MM.1S (cell line): ENCODE measurements around the gene IQUB.

Experiments
- DNase-seq: peaks from one replicate; pipeline ENCODE4 v3.0.0-alpha.2; 2015
- H2AFZ ChIP-seq: fragments of 300-600 bp; sonication (generic); 2 replicates; pipeline ENCODE4 v1.6.0; 2016; ENCODE audit warnings: antibody characterized with exemption, low read length
- H3F3A ChIP-seq: fragments of 300-600 bp; sonication (generic); 2 replicates; pipeline ENCODE4 v1.6.1; 2016; ENCODE audit warnings: mild to moderate bottlenecking, antibody characterized with exemption, low read length, moderate library complexity, mixed read lengths; ENCODE audit not compliant: insufficient read depth
- H3K27ac ChIP-seq: fragments of 300-600 bp; sonication (generic); 2 replicates; pipeline ENCODE4 v1.5.1; 2016; ENCODE audit warnings: mild to moderate bottlenecking, low read length
- H3K27me3 ChIP-seq: fragments of 300-600 bp; sonication (generic); replicated peaks from 2 replicates; pipeline ENCODE4 v1.6.0; 2016; ENCODE audit warnings: low read length; ENCODE audit not compliant: insufficient read depth
- H3K36me3 ChIP-seq: fragments of 300-600 bp; sonication (generic); replicated peaks from 2 replicates; pipeline ENCODE4 v1.6.1; 2016; ENCODE audit warnings: mild to moderate bottlenecking, low read length, mixed read lengths; ENCODE audit not compliant: insufficient read depth
- H3K4me1 ChIP-seq: fragments of 300-600 bp; sonication (generic); 2 replicates; pipeline ENCODE4 v1.6.1; 2016; ENCODE audit warnings: low read length, mixed read lengths
- H3K4me2 ChIP-seq: fragments of 300-600 bp; sonication (generic); 2 replicates; pipeline ENCODE4 v1.6.0; 2016; ENCODE audit warnings: low read depth, low read length
- H3K4me3 ChIP-seq: fragments of 300-600 bp; sonication (generic); 2 replicates; pipeline ENCODE4 v1.5.1; 2016; ENCODE audit warnings: low read length, mixed read lengths
- H3K79me2 ChIP-seq: fragments of 300-600 bp; sonication (generic); 2 replicates; pipeline ENCODE4 v1.6.1; 2016; ENCODE audit warnings: mixed run types, low read length, mixed read lengths
- H3K9ac ChIP-seq: fragments of 300-600 bp; sonication (generic); 2 replicates; pipeline ENCODE4 v1.6.1; 2016; ENCODE audit warnings: low read length, mixed read lengths
- H3K9me2 ChIP-seq: fragments of 300-600 bp; sonication (generic); replicated peaks from 2 replicates; pipeline ENCODE4 v1.6.1; 2016; ENCODE audit warnings: mild to moderate bottlenecking, low read length, mixed read lengths; ENCODE audit not compliant: insufficient read depth
- H3K9me3 ChIP-seq: fragments of 300-600 bp; sonication (generic); replicated peaks from 2 replicates; pipeline ENCODE4 v1.6.1; 2016; ENCODE audit warnings: mild to moderate bottlenecking, low read length, mixed read lengths; ENCODE audit not compliant: insufficient read depth
- H4K20me1 ChIP-seq: fragments of 300-600 bp; sonication (generic); 2 replicates; pipeline ENCODE4 v1.6.1; 2016; ENCODE audit warnings: mild to moderate bottlenecking, low read length, moderate library complexity, mixed read lengths; ENCODE audit not compliant: insufficient read depth
- CTCF ChIP-seq: fragments of 300-600 bp; sonication (generic); IDR thresholded peaks from 2 replicates; pipeline ENCODE4 v1.5.1; 2016; ENCODE audit warnings: antibody characterized with exemption, low read length, mixed read lengths
- EZH2 ChIP-seq: fragments of 300-600 bp; sonication (generic); optimal IDR thresholded peaks from 2 replicates; pipeline ENCODE3; 2017; ENCODE audit warnings: low read depth, mild to moderate bottlenecking, antibody characterized with exemption, low read length, mixed read lengths
- EZH2phosphoT487 ChIP-seq: fragments of 300-600 bp; sonication (generic); IDR thresholded peaks from 2 replicates; pipeline ENCODE4 v1.6.1; 2018; ENCODE audit warnings: antibody characterized with exemption, low read length

IQUB gene

GRCh38 chr7:123435080-123435700 lies 99.2 kb downstream of the IQUB start:
- Histone ChIP-seq H3K9me2 (no peaks in the 10 kb centered on the region), H3K79me2 (no peaks in the 10 kb centered on the region), H3K9ac (no peak overlapping the region), H3K4me1 (no peaks in the 10 kb centered on the region), H3K27me3 (no peaks in the 10 kb centered on the region), H2AFZ (no peak overlapping the region), H3K4me2 (no peak overlapping the region), H3K36me3 (no peaks in the 10 kb centered on the region), H3K9me3 (no peaks in the 10 kb centered on the region), H4K20me1 (no peaks in the 10 kb centered on the region), H3F3A (no peaks in the 10 kb centered on the region), H3K27ac (no peak overlapping the region), H3K4me3 (no peak overlapping the region)
- no peak for TF ChIP-seq EZH2phosphoT487
- TF ChIP-seq EZH2 = no peak
- TF ChIP-seq CTCF = no peak
- DNase-seq = no peak

GRCh38 chr7:123433665-123434064 lies 100.7 kb downstream of the IQUB start:
- Histone ChIP-seq H3K4me3 (no peak overlapping the region), H3K36me3 (no peaks in the 10 kb centered on the region), H4K20me1 (no peaks in the 10 kb centered on the region), H3K9me3 (no peaks in the 10 kb centered on the region), H3K9ac (no peak overlapping the region), H3F3A (no peaks in the 10 kb centered on the region), H3K4me2 (no peak overlapping the region), H3K27ac (no peak overlapping the region), H3K27me3 (no peaks in the 10 kb centered on the region), H2AFZ (no peak overlapping the region), H3K9me2 (no peaks in the 10 kb centered on the region), H3K79me2 (no peaks in the 10 kb centered on the region), H3K4me1 (no peaks in the 10 kb centered on the region)
- DNase-seq = no peak
- no peak for TF ChIP-seq EZH2phosphoT487

- Histone ChIP-seq H3K4me2 (no peak overlapping the region), H3K79me2 (no peaks in the 10 kb centered on the region), H4K20me1 (no peaks in the 10 kb centered on the region), H3F3A (no peaks in the 10 kb centered on the region), H3K9me3 (no peaks in the 10 kb centered on the region), H3K9ac (no peak overlapping the region), H3K4me3 (no peak overlapping the region), H2AFZ (no peak overlapping the region), H3K27ac (no peak overlapping the region), H3K36me3 (no peaks in the 10 kb centered on the region), H3K9me2 (no peaks in the 10 kb centered on the region), H3K4me1 (no peaks in the 10 kb centered on the region), H3K27me3 (no peaks in the 10 kb centered on the region)
- TF ChIP-seq EZH2 = no peak
- TF ChIP-seq CTCF = no peak
- no peak for TF ChIP-seq EZH2phosphoT487
- DNase-seq = no peak
These were observed 101.8 kb downstream of the IQUB start for GRCh38 chr7:123432601-123433000.

- no peak overlapping the region for H3K9ac ChIP-seq
- no peaks in the 10 kb centered on the region for H4K20me1 ChIP-seq
- H3K27me3 ChIP-seq = no peaks in the 10 kb centered on the region
- H3K4me1 ChIP-seq = no peaks in the 10 kb centered on the region
- no peak overlapping the region for H3K4me2 ChIP-seq
- H3K9me3 ChIP-seq = no peaks in the 10 kb centered on the region
- no peaks in the 10 kb centered on the region for H3K79me2 ChIP-seq
- no peak overlapping the region for H3K27ac ChIP-seq
- H3F3A ChIP-seq = no peaks in the 10 kb centered on the region
- no peaks in the 10 kb centered on the region for H3K36me3 ChIP-seq
- H2AFZ ChIP-seq = no peak overlapping the region
- no peak for DNase-seq
- no peak for TF ChIP-seq EZH2
- no peak for TF ChIP-seq EZH2phosphoT487
- TF ChIP-seq CTCF = no peak
- H3K9me2 ChIP-seq = no peaks in the 10 kb centered on the region
- no peak overlapping the region for H3K4me3 ChIP-seq
These were observed 103.2 kb downstream of the IQUB start for GRCh38 chr7:123431075-123431614.
